CD14-positive monocyte (primary cell): ENCODE measurements around the gene PCGF1. TPM values are rescaled to one million over a fixed set of nuclear protein-coding genes. Genes with fewer than 3 reads are reported as not detected.
A peak's percentile ranks its signal among the peaks of the same experiment; 100 is the strongest.
"Not testable (repeated sequence)": the region's sequence is repeated elsewhere in the genome, so short reads cannot be mapped to it uniquely, and the experiment has no call there.

ENCODE experiments used
- DNase-seq, 3 donors: peaks; one replicate each; pipeline ENCODE4 v3.0.0-alpha.2; 2011 to 2022
- H2AFZ ChIP-seq: 2 replicates; pipeline ENCODE4 v1.6.0; 2012; ENCODE audit warnings: mild to moderate bottlenecking, low read depth, low read length, inconsistent platforms; ENCODE audit not compliant: insufficient read depth, poor library complexity, severe bottlenecking
- H3K27ac ChIP-seq, 2 donors: 1 replicate in 1 of 2; 2 replicates in 1 of 2; pipeline ENCODE4 v1.5.1; 2012 to 2013; ENCODE audit warnings: low read length in 2 of 2, control low read depth in 1 of 2, inconsistent platforms in 1 of 2, low read depth in 1 of 2, mild to moderate bottlenecking in 1 of 2
- H3K27me3 ChIP-seq, 2 donors: one replicate each; pipeline versions ENCODE4 v1.6.0 to v1.6.1; 2011 to 2013; ENCODE audit warnings: low read length in 2 of 2; ENCODE audit not compliant: control insufficient read depth in 2 of 2, insufficient read depth in 2 of 2
- H3K36me3 ChIP-seq, 2 donors: replicated peaks in 1 of 2; 1 replicate in 1 of 2; 2 replicates in 1 of 2; pipeline versions ENCODE4 v1.5.1 to v1.6.1; 2012 to 2013; ENCODE audit warnings: low read length in 2 of 2, control low read depth in 1 of 2, inconsistent platforms in 1 of 2, mild to moderate bottlenecking in 1 of 2; ENCODE audit not compliant: insufficient read depth in 2 of 2, control insufficient read depth in 1 of 2
- H3K4me1 ChIP-seq, 2 donors: 1 replicate in 1 of 2; 2 replicates in 1 of 2; pipeline versions ENCODE4 v1.5.1 to v1.6.1; 2012 to 2013; ENCODE audit warnings: low read length in 2 of 2, control low read depth in 1 of 2, inconsistent platforms in 1 of 2, mild to moderate bottlenecking in 1 of 2, moderate library complexity in 1 of 2; ENCODE audit not compliant: insufficient read depth in 2 of 2, control insufficient read depth in 1 of 2
- H3K4me2 ChIP-seq: replicated peaks from 2 replicates; pipeline ENCODE3; 2012; ENCODE audit warnings: low read length, moderate library complexity, mild to moderate bottlenecking; ENCODE audit not compliant: poor library complexity, severe bottlenecking; ENCODE audit errors: extremely low read depth
- H3K4me3 ChIP-seq, 3 experiments: fragments of 200-600 bp in 1 of 3; sonication (generic) in 1 of 3; replicated peaks in 1 of 3; 1 replicate in 2 of 3; 2 replicates in 1 of 3; pipeline ENCODE4 v1.5.1; 2011 to 2013; ENCODE audit warnings: low read length in 3 of 3, mild to moderate bottlenecking in 3 of 3, control low read depth in 2 of 3, low read depth in 2 of 3, inconsistent platforms in 1 of 3, moderate library complexity in 1 of 3
- H3K79me2 ChIP-seq: 2 replicates; pipeline ENCODE4 v1.6.0; 2012; ENCODE audit warnings: mild to moderate bottlenecking, control low read depth, inconsistent platforms, low read length, moderate library complexity; ENCODE audit not compliant: insufficient read depth
- H3K9ac ChIP-seq: 2 replicates; pipeline ENCODE4 v1.6.0; 2017; ENCODE audit warnings: low read length, mild to moderate bottlenecking; ENCODE audit not compliant: insufficient read depth, poor library complexity, severe bottlenecking
- H3K9me3 ChIP-seq, 2 donors: replicated peaks in 1 of 2; 1 replicate in 1 of 2; 2 replicates in 1 of 2; pipeline versions ENCODE4 v1.5.1 to v1.6.1; 2012 to 2013; ENCODE audit warnings: low read length in 2 of 2, control low read depth in 1 of 2; ENCODE audit not compliant: control insufficient read depth in 1 of 2, insufficient read depth in 1 of 2
- H4K20me1 ChIP-seq: 2 replicates; pipeline ENCODE4 v1.6.0; 2012; ENCODE audit warnings: mild to moderate bottlenecking, low read length, control low read depth, moderate library complexity; ENCODE audit not compliant: insufficient read depth
- H3K27ac Mint-ChIP-seq, 7 donors: one replicate each; pipeline ENCODE4 v1.8.0; 2020; ENCODE audit warnings: mild to moderate bottlenecking in 7 of 7, mixed read lengths in 7 of 7, moderate library complexity in 6 of 7, inconsistent platforms in 2 of 7
- H3K27me3 Mint-ChIP-seq, 3 donors: one replicate each; pipeline ENCODE4 v1.8.0; 2021 to 2022; ENCODE audit warnings: low read depth in 3 of 3, mild to moderate bottlenecking in 3 of 3, mixed read lengths in 3 of 3, moderate library complexity in 3 of 3, inconsistent platforms in 1 of 3
- H3K36me3 Mint-ChIP-seq, 2 donors: one replicate each; pipeline ENCODE4 v1.8.0; 2020; ENCODE audit warnings: mixed read lengths in 2 of 2, inconsistent platforms in 1 of 2, mild to moderate bottlenecking in 1 of 2
- H3K4me1 Mint-ChIP-seq: one replicate; pipeline ENCODE4 v1.8.0; 2020; ENCODE audit warnings: mild to moderate bottlenecking, mixed read lengths
- H3K4me3 Mint-ChIP-seq, 2 donors: one replicate each; pipeline ENCODE4 v1.8.0; 2020; ENCODE audit warnings: mild to moderate bottlenecking in 2 of 2, mixed read lengths in 2 of 2, moderate library complexity in 1 of 2
- H3K9me3 Mint-ChIP-seq, 7 donors: one replicate each; pipeline ENCODE4 v1.8.0; 2020 to 2022; ENCODE audit warnings: mixed read lengths in 7 of 7, mild to moderate bottlenecking in 6 of 7, moderate library complexity in 6 of 7, inconsistent platforms in 2 of 7
- WGBS: methylation state at CpG from one replicate; pipeline ENCODE4 v1.1.5; 2013; ENCODE audit warnings: missing lambda C conversion rate; ENCODE audit not compliant: insufficient coverage; 5-methylcytosine and 5-hydroxymethylcytosine counted together
- intact Hi-C, 2 donors: fragments of 100-400 bp; cut with micrococcal nuclease; formaldehyde crosslinking; loops; one replicate each; pipeline versions ENCODE4 v1.15.0 to v1.15.1; 2023
- polyA plus RNA-seq, 3 donors: library from polyadenylated mRNA; depleted of rRNA in 1 of 3; unstranded in 2 of 3; stranded (reverse) in 1 of 3; fragments of 300-500 nt in 2 of 3; fragments of >200 nt in 1 of 3; fragmentation: Illumina TruSeq in 2 of 3; gene quantifications; 1 replicate in 2 of 3; 2 replicates in 1 of 3; pipeline ENCODE4 v1.2.3, GENCODE V29; 2012 to 2021
- TF ChIP-seq, protein P1 (sequence below): fragments of 200-600 bp; IDR thresholded peaks from one replicate; pipeline ENCODE4 v1.8.0; 2022; ENCODE audit warnings: antibody characterized with exemption, mild to moderate bottlenecking

PCGF1 gene
- polyA plus RNA-seq, 3 donors, result 18.0 to 30.5 (median 20.5) TPM

- Histone ChIP-seq H3K36me3 (peaks cover 60 to 79% of the 10 kb centered on the region in 2 donors), H3K9me3 (no peaks in the 10 kb centered on the region), H3K79me2 (peaks cover 15% of the 10 kb centered on the region), H2AFZ (no peak overlapping the region), H3K27ac (no peak overlapping the region), H3K4me1 (peaks cover under 1 to 2% of the 10 kb centered on the region in 2 donors), H3K27me3 (no peaks in the 10 kb centered on the region), H4K20me1 (peaks cover 2% of the 10 kb centered on the region), H3K4me3 (no peak overlapping the region), H3K4me2 (no peak overlapping the region), H3K9ac (no peak overlapping the region)
- Mint-ChIP-seq H3K27ac (no peak overlapping the region), H3K36me3 (peaks cover 66 to 80% of the 10 kb centered on the region in 2 donors), H3K4me1 (no peaks in the 10 kb centered on the region), H3K9me3 (no peaks in the 10 kb centered on the region), H3K4me3 (no peak overlapping the region), H3K27me3 (peaks cover 0 to 2% (median 2%) of the 10 kb centered on the region in 3 donors)
- TF ChIP-seq, protein P1, sequence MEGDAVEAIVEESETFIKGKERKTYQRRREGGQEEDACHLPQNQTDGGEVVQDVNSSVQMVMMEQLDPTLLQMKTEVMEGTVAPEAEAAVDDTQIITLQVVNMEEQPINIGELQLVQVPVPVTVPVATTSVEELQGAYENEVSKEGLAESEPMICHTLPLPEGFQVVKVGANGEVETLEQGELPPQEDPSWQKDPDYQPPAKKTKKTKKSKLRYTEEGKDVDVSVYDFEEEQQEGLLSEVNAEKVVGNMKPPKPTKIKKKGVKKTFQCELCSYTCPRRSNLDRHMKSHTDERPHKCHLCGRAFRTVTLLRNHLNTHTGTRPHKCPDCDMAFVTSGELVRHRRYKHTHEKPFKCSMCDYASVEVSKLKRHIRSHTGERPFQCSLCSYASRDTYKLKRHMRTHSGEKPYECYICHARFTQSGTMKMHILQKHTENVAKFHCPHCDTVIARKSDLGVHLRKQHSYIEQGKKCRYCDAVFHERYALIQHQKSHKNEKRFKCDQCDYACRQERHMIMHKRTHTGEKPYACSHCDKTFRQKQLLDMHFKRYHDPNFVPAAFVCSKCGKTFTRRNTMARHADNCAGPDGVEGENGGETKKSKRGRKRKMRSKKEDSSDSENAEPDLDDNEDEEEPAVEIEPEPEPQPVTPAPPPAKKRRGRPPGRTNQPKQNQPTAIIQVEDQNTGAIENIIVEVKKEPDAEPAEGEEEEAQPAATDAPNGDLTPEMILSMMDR, result no peak
- 97% methylated on average over 8 of the region's 9 CpGs for WGBS
- intact Hi-C loops, result no loop called here
- DNase-seq, result no peak
Measured at GRCh38 chr2:74488643-74489481, 18.6 kb downstream of the PCGF1 start.

DNA sequence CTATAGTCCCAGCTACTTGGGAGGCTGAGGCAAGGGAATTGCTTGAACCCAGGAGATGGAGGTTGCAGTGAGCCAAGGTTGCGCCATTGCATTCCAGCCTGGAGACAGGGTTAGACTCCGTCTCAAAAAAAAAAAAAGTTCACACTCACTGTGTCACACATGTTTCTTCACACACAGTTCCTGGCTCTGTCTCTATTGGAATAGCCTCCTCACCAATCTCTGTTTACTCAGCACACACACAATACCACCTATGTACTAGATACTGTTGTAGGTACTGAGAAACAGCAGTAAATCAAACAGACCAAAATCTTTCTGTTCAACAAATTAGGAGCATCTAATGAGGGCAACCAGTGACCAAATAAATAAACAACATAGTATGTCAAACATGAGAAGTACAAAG is 21.4 kb downstream of the PCGF1 start:
- WGBS, result no CpG with 5 or more reads among the region's 2 CpGs
- H3K27ac Mint-ChIP-seq, result peak overlapping the region in 1 of 7 donors; percentile 10
- Histone ChIP-seq H3K36me3 (peaks cover 32 to 54% of the 10 kb centered on the region in 2 donors), H2AFZ (no peak overlapping the region), H3K27me3 (no peaks in the 10 kb centered on the region), H3K4me1 (peaks cover 19 to 25% of the 10 kb centered on the region in 2 donors), H4K20me1 (peaks cover 11% of the 10 kb centered on the region), H3K4me3 (no peak overlapping the region), H3K4me2 (no peak overlapping the region), H3K27ac (no peak overlapping the region), H3K79me2 (peaks cover 34% of the 10 kb centered on the region), H3K9me3 (no peaks in the 10 kb centered on the region), H3K9ac (no peak overlapping the region)
- H3K4me3 Mint-ChIP-seq, result no peak overlapping the region
- no peaks in the 10 kb centered on the region for H3K9me3 Mint-ChIP-seq
- no peak for DNase-seq
- intact Hi-C loops, result no loop called here
- peaks cover 17% of the 10 kb centered on the region for H3K4me1 Mint-ChIP-seq
- peaks cover 40 to 53% of the 10 kb centered on the region in 2 donors for H3K36me3 Mint-ChIP-seq
- peaks cover 0 to 2% (median 0%) of the 10 kb centered on the region in 3 donors for H3K27me3 Mint-ChIP-seq
- TF ChIP-seq, protein P1, result no peak

- H3K27ac ChIP-seq, result peak overlapping the region in 1 of 2 donors; percentile 90
- H3K4me1 Mint-ChIP-seq, result peaks cover 29% of the 10 kb centered on the region
- not testable (repeated sequence) for H3K27me3 ChIP-seq, DNase-seq, H3K9me3 Mint-ChIP-seq, H3K9me3 ChIP-seq, H3K27me3 Mint-ChIP-seq
- H2AFZ ChIP-seq, result peak overlapping the region; percentile 98
- peaks cover 24 to 32% of the 10 kb centered on the region in 2 donors for H3K4me1 ChIP-seq
- peak overlapping the region; percentile 76 for H3K9ac ChIP-seq
- H3K4me3 ChIP-seq, result peak overlapping the region in 2 of 3 experiments; percentile 86 to 94
- H3K36me3 Mint-ChIP-seq, result peaks cover 34 to 53% of the 10 kb centered on the region in 2 donors
- peaks cover 49% of the 10 kb centered on the region for H3K79me2 ChIP-seq
- peak overlapping the region; percentile 95 for H3K4me2 ChIP-seq
- 87% methylated on average over 9 of the region's 19 CpGs for WGBS
- H3K27ac Mint-ChIP-seq, result peak overlapping the region in 3 of 7 donors; percentile 64 to 100 (median 99)
- H3K36me3 ChIP-seq, result peaks cover 18 to 47% of the 10 kb centered on the region in 2 donors
- intact Hi-C loops, result loop anchor here (2.0 to 5.0 kb wide), 5 partner anchors 29 to 103 kb away; partner anchors contain the start of genes AUP1 (in 2 of the 2), HTRA2 (in 2 of the 2), DQX1 (in 1 of the 2) and INO80B (in 1 of the 2)
- peaks cover 20% of the 10 kb centered on the region for H4K20me1 ChIP-seq
- H3K4me3 Mint-ChIP-seq, result peak overlapping the region; percentile 100
Measured at GRCh38 chr2:74483675-74484164, 23.8 kb downstream of the PCGF1 start.
